ENCODE results near the gene TULP1.

Gene TULP1

DNA sequence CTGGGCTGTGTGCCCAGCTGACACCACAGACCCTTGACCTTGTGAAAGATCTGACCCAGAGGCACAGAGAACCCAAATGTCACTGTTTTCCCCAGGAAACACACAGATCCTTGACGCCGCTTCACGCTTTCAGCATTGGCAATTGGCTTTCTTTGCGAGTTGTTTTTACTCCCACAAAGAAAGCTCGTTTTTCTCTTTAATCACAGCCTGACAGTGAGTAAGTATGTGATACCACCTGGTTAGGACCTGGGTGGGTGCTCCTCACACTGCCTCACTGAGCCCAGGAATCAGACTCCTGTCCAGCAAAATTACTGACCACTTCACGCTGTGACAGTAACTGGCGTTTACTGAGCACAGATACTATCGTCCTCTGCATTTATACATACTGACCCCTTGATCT lies 31.5 kb downstream of the TULP1 start:
- no peak for DNase-seq

GRCh38 chr6:35480176-35480575 lies 32.5 kb downstream of the TULP1 start:
- no peak for DNase-seq

DNA sequence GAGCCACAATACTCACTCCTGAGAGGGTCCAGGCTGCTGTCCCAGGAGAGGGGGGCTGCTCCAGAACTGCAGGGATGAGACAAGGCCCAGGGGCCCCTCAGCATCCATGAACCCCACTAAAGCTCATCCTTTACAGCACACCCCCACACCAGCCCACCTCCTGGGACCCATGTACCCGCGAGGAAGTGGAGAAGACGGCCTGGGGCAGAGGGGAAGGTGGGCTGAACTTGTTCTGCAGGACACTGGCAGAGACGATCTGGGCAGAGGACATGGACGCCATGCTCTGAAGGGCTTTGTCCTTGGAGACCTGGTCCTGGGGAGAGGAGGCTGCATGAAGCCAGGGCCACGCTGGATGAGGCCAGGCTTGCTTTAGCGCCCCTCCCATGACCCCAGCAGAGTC lies 34.4 kb downstream of the TULP1 start:
- no peak for DNase-seq

GRCh38 chr6:35477551-35478179 lies 35.0 kb downstream of the TULP1 start:
- DNase-seq: no peak

- no peak for DNase-seq
Measured at GRCh38 chr6:35477028-35477427, 35.7 kb downstream of the TULP1 start.

- no peak for DNase-seq
Measured at GRCh38 chr6:35476004-35476403, 36.7 kb downstream of the TULP1 start.

DNA sequence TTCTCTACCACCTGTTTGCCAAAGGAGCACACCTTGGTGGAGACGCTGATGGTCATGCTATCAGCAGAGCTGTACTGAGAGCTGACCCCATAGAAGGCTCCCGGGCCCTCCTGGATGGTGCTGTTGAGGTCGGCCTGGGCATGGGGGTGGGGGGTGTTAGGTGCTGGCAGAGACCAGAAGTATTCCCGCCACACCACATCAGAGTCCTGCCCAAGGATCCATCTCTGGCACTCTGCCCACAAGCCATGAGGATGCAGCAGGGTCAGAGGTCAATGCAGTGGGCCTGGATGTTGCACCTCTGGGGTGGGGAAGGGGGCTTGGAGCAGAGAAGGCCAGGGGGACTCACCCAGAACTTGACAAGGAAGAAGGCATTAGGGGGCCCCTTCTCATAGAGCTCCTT lies 37.1 kb downstream of the TULP1 start:
- no peak for DNase-seq

DNA sequence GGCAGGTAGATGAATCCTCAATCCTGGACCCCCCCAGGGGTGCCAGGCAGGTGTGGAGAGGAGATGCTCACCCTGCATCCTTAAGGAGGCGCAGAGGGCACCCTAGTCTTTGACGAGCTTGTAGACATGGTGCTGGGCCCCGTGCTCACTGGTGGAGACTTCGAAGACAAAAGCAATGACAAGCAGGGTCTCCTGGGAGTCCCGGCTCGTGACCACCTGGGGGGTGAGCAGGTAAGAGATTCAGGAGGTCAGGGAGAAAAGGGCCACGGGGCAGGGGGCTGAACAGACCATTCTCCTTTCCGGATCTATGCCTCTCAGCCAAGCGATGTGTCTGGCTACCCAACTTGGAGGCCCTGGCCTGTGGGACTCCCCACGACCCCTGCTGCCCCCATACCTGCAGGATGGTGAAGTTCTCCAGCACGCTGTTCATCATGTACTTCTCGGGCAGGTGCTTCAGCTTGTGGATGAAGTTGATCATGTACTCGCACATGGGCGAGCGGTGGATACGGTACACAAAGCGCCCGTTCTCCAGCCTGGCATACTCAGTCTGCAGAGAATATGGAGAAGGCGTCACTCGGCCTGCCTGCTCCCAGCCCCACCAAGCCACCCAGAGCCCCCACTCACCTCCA lies 37.6 kb downstream of the TULP1 start:
- no peak for DNase-seq

- DNase-seq: no peak
Measured at GRCh38 chr6:35474131-35474941, 38.4 kb downstream of the TULP1 start.

DNA sequence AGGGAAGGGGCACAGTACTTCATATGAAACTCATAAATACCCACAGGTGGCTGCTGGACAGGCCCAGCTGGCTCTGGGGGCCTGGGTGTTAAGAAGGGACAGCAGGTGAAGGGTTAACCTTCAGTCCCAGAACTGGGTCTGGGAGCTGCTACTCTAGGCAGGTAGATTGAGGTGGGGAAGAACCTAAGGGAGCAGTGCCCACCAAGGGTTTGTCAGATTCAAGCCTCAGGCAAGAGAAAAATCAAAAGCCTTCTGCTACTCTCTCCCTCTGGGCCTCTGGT lies 38.9 kb downstream of the TULP1 start:
- no peak for DNase-seq

DNA sequence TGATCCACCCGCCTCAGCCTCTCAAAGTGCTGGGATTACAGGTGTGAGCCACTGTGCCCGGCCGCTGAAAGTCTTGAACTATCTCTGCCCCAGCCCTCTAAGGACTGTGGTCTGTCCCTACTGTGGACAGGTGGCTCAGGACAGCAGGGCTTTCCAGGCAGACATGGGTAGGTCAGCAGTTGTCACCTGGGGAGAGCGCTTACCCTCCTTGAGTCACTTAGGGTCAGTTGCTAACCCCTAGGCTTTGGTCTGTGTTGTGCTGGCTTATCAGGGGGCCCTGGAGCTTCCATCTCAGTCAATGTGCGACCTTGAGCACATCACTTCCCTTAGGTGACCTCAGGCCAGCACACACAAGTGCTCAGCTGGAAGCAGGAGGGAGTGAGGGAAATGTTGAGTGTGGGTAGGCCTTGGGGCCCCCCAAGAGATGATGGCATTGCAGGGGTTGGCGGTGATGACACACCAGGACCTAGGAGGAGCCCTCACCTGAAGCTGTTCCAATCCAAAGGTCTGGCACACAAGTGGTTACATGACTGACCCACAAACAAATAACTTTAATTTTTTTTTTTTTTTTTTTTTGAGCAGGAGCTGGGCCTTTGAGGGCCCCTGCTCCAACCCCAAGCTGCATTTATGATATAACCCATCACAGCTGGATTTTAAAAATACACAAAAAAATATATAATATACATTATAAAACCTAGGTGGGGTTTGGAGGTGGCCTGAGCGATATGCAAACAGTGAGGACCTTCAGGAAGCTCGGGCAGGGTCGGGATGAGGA lies 39.4 kb downstream of the TULP1 start:
- DNase-seq: no peak

- DNase-seq: no peak
Measured at GRCh38 chr6:35471836-35472345, 40.8 kb downstream of the TULP1 start.

DNA sequence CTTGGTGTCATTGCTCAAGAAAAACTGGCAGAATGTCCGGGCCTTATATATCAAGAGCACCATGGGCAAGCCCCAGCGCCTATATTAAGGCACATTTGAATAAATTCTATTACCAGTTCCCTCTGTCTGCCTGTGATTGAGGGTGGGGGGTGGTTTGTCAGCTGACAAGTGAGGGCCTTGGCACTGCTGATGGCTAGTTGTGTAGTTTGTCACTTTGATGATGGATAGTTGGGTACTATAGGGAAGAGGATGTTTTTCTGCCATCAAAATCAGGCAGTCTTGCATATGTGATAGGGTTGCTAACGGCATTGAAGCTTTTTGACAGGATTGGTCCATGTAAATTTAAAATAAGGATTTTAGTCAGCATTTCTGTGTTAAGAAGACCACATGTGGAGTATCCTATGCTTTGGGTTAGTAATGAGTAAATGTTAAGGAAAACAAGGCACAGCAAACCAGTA lies 42.0 kb downstream of the TULP1 start:
- DNase-seq: no peak

DNA sequence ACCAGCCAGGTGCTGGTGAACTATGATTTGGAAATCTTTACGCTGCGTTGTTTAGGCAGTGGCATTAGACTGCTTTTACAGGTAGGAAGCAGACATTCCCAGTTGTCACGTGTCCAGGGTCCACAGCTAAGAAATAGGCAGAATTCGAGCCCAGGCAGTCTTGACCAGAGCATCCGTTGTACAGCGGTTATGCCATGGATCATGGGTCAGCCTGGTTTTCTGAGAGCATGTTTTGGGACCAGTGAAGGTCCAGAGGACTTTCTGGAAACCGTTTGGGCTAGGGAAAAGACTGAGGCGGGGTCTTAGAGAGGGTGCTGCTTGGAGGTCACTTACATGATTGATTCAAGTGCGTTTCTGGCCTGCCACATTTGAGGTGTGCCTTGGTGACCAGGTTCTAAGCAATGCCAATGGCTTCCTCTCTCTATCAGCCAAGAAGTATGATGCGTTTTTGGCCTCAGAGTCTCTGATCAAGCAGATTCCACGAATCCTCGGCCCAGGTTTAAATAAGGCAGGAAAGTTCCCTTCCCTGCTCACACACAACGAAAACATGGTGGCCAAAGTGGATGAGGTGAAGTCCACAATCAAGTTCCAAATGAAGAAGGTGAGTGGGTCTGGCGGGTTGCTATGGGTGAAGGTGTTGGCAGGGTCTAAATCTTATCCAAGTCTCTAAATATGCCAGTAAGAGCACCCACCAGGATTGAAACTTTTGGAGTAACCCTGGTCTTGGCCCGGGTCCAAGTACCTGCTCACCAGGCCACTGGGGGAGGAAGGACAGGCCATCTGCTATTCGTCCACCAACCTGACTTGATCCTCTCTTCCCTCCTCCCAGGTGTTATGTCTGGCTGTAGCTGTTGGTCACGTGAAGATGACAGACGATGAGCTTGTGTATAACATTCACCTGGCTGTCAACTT lies 42.7 kb downstream of the TULP1 start:
- peak; percentile 41 for DNase-seq

- peak; percentile 28 for DNase-seq
Measured at GRCh38 chr6:35468980-35469750, 43.5 kb downstream of the TULP1 start.

- DNase-seq: peak; percentile 98
Measured at GRCh38 chr6:35468181-35468979, 44.3 kb downstream of the TULP1 start, which contains the start of gene RPL10A. Gene RPL10A (plus strand): TSS chr6:35468401. CDS start chr6:35468435, 34 bp downstream.

- DNase-seq: no peak
Measured at GRCh38 chr6:35465646-35466045, 47.0 kb downstream of the TULP1 start.

DNA sequence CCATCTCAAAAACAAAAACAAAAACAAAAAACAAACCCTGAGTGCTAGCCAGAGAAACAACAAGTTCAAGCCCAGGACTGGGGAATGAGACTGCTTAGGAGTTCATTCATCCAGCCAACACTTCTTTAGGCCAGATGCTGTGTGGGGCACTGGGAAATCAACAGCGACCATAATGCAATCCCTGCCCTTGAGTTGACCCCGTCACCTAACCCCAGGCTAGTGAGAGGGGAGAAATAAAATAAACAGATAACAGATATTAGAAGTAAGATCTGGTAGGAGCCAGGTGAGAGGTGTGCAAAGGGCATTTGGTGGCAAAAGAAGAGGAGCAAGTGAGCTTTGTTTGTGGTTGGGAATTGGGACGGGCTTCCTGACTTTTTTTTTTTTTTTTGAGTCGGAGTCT lies 49.4 kb downstream of the TULP1 start:
- DNase-seq: no peak

DNA sequence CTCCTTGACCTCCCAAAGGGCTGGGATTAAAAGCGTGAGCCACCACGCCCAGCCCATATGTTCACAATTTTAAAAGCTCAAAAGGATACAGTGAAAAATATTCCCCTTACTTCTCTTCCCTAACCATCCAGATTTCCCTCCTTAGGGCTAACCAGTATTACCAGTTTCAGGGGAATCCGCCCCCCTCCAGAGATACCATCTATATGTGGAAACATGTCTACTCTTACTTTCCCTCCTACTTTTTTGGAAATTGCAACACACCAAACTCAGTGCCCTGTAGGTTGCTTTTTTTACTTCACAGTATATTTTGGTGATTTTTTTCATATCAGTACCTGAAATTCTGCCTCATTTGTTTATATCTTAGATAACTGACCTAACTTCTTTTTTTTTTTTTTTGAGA lies 51.4 kb downstream of the TULP1 start:
- DNase-seq: no peak

- no peak for DNase-seq
Measured at GRCh38 chr6:35457907-35458306, 54.8 kb downstream of the TULP1 start.

Data from CD4-positive, alpha-beta T cell treated with Interleukin-17A for 1 hour (primary cell).